NB4 (cell line): ENCODE data around the gene TEDC2.

Experiments used
- DNase-seq: peaks from one replicate; pipeline ENCODE4 v3.0.0; 2010; ENCODE audit warnings: low read depth
- H3K4me3 ChIP-seq: one replicate; pipeline ENCODE4 v1.5.1; 2011; ENCODE audit warnings: mild to moderate bottlenecking, low read depth, low read length, moderate library complexity
- MYC ChIP-seq: IDR thresholded peaks from 2 replicates; pipeline ENCODE4 v1.6.1; 2011; ENCODE audit warnings: low read depth, low read length
- POLR2A ChIP-seq: IDR thresholded peaks from 2 replicates; pipeline ENCODE4 v1.6.1; 2011; ENCODE audit warnings: mild to moderate bottlenecking; ENCODE audit not compliant: insufficient read length; ENCODE audit errors: extremely low read depth
- TF ChIP-seq, protein P1 (sequence below): IDR thresholded peaks from 2 replicates; pipeline ENCODE4 v1.6.1; 2011; ENCODE audit warnings: low read depth, low read length
- TF ChIP-seq, protein P2 (sequence below): IDR thresholded peaks from one replicate; pipeline ENCODE4 v1.5.1; 2012; ENCODE audit warnings: low read depth, low read length

Gene TEDC2

DNA sequence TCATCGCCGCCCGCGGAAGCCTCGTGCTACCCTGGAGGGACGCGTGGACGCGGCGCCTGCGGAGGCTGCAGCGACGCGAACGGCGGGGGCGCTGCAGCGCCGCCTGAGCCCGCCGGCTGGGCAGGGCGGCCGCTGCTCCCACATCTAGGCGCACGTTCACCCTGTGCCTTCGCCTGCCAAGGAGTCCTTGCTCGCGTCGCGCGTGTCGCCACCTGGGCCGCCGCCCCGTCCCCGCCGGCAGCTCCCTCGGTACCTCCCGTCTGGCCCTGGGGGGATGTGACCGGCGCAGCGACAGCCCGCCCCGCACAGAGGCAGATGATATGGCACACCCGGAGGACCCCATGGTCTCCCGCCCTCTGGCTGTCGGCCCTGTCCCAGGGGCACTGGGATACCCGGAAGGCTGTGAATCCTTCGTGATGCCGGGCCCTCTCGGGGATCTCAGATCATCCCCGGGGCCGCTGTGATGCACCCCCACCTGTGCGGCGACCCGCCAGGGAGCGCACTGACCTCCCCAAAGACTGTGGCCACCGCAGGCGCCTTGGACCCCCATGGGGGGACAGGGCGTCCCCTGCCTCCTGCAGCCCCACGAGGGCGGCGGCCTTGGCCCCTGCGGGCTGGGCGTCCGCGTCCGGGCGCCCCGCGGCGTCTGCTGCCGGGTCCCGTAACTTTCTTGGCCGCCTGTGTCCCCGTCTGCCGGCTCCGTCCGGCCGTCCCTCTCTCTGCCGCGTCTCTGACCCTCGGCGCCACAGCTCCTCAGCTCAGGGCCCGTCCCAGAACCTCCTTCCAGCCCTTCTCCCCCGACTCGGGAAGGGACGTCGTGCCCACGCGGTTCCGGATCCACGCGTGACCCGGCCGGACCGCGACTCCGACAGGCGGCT, 14.3 kb downstream of the TEDC2 start:
- DNase-seq: peak; percentile 74
- peak overlapping the region; percentile 72 for H3K4me3 ChIP-seq
- peak; percentile 94 for TF ChIP-seq MYC
- TF ChIP-seq, protein P1, sequence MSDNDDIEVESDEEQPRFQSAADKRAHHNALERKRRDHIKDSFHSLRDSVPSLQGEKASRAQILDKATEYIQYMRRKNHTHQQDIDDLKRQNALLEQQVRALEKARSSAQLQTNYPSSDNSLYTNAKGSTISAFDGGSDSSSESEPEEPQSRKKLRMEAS: peak; percentile 64; the same call in 1 of the 2 replicates
- TF ChIP-seq, protein P2, sequence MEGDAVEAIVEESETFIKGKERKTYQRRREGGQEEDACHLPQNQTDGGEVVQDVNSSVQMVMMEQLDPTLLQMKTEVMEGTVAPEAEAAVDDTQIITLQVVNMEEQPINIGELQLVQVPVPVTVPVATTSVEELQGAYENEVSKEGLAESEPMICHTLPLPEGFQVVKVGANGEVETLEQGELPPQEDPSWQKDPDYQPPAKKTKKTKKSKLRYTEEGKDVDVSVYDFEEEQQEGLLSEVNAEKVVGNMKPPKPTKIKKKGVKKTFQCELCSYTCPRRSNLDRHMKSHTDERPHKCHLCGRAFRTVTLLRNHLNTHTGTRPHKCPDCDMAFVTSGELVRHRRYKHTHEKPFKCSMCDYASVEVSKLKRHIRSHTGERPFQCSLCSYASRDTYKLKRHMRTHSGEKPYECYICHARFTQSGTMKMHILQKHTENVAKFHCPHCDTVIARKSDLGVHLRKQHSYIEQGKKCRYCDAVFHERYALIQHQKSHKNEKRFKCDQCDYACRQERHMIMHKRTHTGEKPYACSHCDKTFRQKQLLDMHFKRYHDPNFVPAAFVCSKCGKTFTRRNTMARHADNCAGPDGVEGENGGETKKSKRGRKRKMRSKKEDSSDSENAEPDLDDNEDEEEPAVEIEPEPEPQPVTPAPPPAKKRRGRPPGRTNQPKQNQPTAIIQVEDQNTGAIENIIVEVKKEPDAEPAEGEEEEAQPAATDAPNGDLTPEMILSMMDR: peak; percentile 22
- TF ChIP-seq POLR2A: no peak

DNA sequence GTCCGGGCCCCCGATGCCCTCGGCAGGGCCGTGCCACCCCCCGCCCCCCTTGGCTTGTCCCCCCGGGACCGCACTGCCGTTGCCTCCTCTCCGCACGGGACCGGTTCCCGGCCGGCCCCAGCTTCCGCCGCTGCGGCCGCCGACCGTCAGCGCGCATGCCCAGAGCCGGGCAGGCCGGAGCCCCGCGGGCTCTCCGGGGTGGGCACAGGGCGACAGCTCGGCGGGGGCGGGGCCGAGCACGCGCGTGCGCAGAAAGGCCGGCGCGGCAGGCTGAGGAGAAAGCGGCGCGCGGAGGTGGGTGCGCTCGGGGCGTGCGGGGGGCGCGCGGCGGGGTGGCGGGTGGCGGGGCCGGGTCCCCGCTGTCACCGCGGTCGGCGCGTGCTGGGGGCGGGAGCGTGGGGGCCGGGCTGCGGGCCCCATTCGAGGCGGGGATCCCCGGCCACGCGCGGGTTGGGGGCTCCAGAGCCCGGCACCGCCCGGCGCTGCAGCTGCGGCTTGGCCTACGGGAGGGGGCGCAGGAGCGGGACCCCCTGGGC, 15.0 kb downstream of the TEDC2 start, which contains the start of gene TBC1D24:
TSS of gene TBC1D24 (plus strand) at position 251 of the 536 bp plus-strand sequence. CDS start 21,022 bp downstream, outside the sequence.
- peak; percentile 88 for DNase-seq
- TF ChIP-seq MYC (peak; percentile 47), POLR2A (peak; percentile 78)
- TF ChIP-seq, protein P2: no peak
- TF ChIP-seq, protein P1: no peak; the same call in 1 of the 2 replicates
- peak within 1 kb of the TSS; percentile 72 for H3K4me3 ChIP-seq

DNA sequence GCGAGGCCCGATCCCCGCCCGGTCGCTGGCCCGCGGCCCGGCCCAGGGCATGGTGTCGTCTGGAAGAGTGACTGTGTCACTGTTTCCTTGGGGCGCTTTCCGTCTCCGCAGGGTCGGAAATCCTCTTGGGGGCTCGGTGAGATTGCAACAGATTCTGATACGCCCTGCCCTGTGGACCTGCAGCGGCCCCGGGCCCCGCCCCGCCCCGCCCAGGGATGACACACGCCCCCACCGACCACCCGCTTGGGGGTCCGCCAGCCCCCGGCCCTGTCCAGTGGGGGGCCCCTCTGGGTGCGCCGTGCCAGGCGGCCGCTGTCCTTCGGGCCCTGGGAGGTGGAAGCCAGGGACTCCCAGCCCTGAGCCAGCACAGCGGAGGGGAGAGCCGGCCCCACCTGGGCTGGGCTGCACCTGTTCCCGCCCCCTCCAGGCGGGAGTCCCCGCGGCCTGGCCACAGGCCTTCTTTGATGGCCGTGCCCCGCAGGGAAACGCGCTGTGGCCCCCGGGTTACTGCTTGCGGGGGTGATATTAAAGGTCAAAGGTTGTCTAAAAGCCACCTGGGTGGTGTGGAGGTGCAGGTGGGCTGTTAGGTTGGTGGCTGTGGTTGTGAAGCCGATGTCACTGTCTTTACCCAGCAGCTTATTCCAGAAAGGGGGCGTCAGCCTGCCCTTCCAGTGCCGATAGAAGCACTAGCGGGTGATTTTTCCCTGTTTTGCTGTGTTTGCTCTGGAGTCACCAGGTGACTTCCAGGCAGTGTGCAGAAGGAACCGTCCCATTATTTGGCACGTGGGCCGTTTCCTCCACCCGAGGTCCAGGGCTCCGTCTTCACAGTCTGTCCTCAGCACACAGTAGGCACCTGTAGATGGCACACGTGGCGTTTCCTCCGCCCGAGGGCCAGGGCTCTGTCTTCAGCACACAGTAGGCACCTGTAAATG, 15.8 kb downstream of the TEDC2 start:
- H3K4me3 ChIP-seq: peak overlapping the region; percentile 61
- peak; percentile 81 for DNase-seq
- TF ChIP-seq MYC: 0 out of 2 replicates have a peak, but pooled peaks have one; percentile 11
- TF ChIP-seq, protein P1: no peak

DNA sequence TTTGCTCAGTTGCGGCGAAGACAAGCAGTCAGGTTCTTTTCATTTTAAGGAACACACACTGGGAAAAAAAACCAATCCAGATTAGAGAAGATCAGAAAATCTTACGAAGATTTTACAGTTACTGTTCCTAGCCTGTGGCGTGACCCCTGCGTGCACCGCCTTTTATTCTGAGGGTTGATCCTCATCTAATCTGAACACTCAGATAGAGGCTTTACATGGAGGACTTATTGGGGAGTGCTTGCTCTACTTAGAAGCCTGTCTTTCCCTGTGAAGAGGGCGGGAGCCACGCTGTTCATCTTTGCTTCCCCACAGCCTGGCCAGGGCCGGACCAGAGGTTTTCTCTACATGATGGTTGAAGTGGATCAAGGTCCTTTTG, 16.4 kb downstream of the TEDC2 start:
- no peak for DNase-seq
- H3K4me3 ChIP-seq: peak overlapping the region; percentile 61
- TF ChIP-seq, protein P1: no peak
- TF ChIP-seq POLR2A (no peak), MYC (no peak)
- TF ChIP-seq, protein P2: no peak

DNA sequence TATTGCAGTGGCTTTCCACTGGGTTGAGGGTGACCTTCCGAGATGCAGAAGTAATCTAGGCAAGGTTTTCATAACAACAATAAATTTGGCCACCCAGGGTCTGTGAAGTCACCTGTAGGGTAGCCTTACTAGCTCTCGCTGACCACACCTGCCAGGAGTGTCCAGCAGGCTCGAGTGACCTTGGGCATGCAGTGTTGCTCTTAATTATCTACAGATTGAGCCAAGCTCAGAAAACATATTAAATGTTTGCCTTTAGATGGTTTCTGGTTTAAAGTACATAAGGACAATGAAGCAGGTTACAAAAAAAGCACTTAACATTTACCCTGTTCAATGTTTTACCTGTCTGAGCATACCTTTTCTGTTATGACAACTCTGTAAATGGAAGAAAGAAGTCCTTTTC, 16.8 kb downstream of the TEDC2 start:
- no peak overlapping the region for H3K4me3 ChIP-seq
- DNase-seq: no peak
- TF ChIP-seq, protein P2: no peak
- TF ChIP-seq, protein P1: no peak
- no peak for TF ChIP-seq POLR2A
- TF ChIP-seq MYC: no peak
